ENCODE results near the gene LRCH1.

LRCH1 gene

DNA sequence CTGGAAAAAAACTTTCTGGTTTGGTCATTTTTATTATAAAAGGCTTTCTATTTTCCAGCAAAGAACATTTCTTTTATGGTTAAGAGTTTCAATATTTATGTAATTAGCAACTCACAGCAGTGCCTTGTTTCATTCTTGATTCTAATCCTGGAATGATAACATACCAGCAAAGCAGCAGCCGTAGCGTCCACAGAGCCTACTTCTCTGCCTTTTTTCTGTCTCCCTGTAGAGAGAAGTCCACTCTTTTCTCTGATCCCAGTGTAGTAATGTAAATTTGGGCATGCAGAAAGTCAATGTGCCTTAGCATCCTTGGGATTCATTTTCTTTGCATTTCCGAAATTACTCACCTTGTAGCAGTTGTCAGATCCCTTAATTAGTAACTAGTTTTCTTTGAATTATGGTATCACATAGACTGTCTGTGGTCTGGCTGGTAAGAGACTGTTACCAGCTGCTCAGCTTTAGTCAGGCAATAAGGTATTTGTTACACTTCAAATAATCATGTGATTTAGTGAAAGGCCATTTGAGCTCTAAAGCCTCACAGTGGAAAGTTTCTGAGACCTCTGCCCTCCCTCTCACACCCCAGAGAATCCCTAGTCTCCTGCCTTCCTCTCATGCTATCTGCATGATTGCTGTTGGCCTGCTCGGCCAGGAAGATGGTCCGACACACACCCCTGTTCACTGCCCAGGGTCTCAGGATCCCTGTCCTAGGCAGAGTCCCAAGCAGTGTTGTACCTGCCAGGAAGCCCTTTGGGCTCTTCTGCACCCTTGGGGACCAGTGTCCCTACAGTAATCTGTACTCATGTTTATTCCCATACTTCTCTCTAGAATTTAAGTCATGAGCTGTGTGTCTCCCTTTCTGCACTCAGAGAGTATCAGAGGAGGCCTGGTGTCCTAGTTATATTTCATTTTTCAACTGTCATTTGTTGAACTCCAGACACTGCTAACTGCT, 86.3 kb downstream of the LRCH1 start:
- no peak for ATAC-seq
- no peak for DNase-seq

- no peak for DNase-seq
- no peak for ATAC-seq
These were observed 87.9 kb downstream of the LRCH1 start for GRCh38 chr13:46640843-46641242.

DNA sequence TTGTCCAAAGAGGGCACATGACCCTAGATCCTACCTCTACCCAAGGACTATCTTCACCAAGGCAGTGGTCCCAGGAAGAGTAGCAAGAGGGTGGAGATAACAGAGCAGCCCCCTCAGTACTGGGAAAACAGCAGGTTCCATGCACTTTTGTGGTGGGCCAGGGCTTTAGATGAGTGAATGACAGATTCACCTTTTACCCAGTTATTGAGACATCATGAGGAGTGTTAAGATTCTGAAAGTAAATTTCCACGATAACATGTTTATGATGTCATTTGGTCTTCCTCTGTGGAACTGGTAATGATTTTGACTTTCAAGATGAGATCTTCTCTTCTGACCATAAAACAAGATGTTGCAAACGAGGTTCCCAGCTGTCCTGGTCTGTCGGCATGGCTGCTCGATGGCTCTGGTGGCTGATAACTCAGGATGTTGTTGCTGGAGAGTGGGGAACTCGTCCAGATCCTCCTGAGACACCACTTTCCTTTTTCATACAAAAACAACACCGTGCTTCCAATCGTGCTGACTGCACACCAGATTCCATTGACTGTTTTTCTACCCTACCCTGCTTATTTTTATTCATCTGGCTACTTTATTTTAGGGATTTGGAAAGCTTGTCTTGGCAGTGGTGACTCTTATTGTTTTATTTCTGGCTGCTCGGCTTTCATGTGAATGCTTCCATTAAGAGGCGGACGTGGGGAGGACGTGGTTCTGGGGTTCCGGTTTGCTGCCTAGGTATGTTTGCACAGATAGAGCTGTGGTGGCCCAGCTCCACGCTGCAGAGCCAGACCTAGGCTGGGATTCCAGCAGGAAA, 88.5 kb downstream of the LRCH1 start:
- ATAC-seq (no peak), DNase-seq (no peak)

GRCh38 chr13:46642254-46642653, 89.3 kb downstream of the LRCH1 start:
- ATAC-seq, result no peak

DNA sequence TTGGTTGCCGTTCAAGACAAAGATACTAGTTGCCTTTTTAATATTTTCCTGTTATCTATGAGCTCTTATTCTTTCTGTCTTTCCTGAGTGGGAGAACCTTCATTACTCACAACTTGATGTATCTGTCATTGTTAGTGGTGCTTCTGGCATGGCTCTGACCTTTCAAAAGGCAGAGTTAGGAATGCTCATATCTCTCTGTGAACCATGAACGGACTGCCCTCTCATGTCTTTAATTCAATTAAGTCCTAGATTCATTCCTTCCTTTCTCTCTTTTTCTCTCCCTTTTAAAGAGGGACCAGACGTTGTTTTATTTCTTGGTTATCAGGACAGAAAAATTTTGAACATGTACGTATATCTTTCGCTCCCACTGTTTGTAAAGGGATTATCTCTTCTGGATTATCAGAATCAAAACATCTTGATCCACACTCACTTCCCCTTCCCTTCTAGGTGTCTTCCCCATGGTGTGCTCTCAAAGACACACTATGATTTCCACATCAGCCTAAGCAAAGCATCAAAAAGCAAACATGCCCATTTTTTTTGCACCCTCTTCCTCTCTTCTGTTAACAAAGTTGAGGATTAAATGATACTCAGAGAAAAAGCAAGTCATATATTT, 90.3 kb downstream of the LRCH1 start:
- DNase-seq (no peak), ATAC-seq (no peak)

More at GRCh38 chr13:46642254-46642653, 89.3 kb downstream of the LRCH1 start:
- DNase-seq, result no peak

GRCh38 chr13:46644816-46645215, 91.8 kb downstream of the LRCH1 start:
- DNase-seq (no peak), ATAC-seq (no peak)

DNA sequence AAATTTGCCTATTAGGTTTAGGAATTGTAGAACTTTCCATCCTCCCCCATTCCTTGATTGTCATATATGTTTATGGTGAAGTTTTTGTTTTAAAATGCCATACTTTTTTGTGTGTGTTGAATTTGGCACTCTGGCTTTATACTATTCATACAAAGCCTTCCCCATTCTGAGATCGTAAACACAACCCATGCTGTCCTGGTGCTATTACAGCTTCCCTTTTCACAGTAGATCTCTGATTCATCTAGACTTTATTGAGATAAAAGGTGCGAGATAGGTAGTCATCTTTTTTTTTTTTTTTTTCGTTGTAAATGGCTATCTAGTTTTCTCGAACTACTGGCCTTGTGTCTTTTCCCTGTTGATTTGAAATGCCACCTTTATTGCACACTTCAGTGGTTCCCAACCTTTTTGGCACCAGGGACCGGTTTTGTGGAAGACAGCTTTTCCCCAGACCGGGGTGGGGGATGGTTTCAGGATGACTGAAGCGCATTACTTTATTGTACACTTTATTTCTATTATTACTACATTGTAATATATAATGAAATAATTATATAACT, 94.6 kb downstream of the LRCH1 start:
- no peak for ATAC-seq

DNA sequence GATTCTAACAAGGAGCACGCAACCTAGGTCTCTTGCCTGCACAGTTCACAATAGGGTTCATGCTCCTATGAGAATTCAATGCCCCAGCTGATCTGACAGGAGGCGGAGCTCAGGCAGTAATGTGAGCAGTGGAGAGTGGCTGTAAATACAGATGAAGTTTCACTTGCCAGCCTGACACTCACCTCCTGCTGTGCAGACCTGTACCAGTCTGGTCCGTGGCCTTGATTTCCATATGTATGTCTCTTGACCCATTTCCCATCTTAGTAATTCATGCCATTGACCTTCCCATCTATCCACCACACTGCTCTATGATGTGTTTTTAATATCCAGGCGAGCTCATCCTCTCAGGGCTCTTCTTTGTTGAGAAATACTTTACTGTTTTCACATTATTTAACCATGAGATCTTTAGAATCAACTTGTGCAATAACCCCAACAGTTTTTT, 95.2 kb downstream of the LRCH1 start:
- DNase-seq (no peak), ATAC-seq (peak; percentile 63)

More for the DNA sequence above, 94.6 kb downstream of the LRCH1 start:
- DNase-seq, result no peak

DNA sequence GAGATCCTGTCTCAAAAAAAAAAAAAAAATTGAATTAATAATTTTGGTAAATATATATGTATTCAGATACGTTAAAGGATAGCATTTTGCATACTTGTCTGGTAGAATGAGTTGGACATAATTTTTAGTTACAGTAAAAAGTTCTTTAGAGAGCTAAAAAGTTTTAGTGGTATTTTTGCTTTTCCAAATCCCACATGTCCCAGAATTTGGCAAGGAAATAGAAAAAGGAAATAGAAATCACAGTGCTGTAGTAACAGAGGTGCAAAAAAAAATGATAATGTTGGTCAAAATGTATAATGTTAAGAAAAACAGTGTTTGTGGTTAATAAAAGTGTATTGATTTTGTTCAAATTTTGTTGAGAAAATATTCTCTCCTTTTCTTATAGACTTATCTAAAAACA, 96.8 kb downstream of the LRCH1 start:
- DNase-seq (no peak), ATAC-seq (no peak)

GRCh38 chr13:46654951-46655350, 102.0 kb downstream of the LRCH1 start:
- DNase-seq (no peak), ATAC-seq (no peak)

DNA sequence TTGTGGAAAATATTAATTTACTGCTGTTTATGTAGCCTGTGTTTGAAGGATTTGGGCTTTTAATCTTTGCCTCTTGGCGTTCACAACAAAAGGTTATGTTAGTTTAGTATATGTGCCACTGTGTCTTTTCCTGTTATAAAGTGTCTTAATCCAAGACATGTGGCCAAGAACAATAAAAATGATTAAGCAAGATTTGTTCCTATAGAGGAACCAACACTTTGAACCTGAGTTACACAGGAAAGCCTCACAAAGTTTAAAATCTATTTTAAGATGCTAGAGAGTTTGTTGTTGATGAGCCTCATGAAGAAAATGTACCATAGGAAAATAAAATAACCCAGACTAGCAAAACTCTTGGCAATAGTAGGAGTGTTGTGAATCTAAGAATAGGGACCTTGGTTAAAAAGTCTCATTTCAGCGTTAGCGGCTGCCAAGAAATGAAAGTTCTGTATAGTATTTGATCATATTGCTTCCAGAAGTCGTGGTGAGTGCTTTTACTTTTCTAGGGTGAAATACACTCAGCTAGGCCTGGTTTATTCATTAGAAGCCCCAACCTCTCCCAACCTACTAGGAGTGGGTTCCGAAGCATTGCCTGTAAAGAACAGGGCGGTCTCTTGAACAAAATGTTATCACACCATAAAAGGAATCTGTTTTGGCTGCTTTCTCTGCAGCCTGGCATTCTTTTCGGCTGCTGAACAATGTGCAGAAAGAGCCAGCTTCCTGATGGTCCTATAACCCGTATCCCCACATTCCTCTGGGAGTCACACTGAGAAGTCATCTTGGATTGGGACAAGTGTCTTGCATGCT, 102.6 kb downstream of the LRCH1 start:
- ATAC-seq (no peak), DNase-seq (no peak)

- ATAC-seq (no peak), DNase-seq (no peak)
These were observed 103.8 kb downstream of the LRCH1 start for GRCh38 chr13:46656786-46657185.

DNA sequence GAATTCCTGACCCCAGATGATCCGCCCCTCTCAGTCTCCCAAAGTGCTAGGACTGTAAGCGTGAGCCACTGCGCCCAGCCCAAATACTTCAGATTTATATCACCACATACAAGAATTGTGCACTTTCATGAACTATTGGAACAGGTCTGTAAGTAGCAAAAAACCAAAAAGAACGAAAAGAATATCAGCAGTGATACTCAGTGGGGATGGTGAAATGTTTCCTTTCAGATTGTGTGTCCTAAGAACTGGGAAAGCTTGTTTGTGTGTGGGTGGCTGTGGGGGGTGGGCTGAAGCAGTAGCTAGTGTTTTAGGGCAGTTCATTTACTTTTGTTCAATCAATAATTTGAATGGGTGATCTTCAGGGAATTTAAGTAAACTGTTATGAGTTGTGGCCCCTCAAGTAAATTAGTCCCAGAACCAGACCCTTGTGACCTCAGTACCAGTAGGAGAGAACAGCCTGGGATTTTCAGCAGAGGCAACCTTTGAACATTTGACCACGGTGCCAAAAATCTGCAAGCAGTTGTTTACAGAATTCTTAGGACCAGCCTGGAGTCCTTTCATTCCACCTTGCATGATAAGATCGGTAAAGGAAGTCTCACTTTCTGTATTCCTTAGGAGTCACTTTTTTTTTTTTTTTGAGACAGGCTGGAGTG, 106.6 kb downstream of the LRCH1 start:
- DNase-seq, result no peak
- ATAC-seq, result no peak

GRCh38 chr13:46660416-46660815, 107.4 kb downstream of the LRCH1 start:
- no peak for DNase-seq

DNA sequence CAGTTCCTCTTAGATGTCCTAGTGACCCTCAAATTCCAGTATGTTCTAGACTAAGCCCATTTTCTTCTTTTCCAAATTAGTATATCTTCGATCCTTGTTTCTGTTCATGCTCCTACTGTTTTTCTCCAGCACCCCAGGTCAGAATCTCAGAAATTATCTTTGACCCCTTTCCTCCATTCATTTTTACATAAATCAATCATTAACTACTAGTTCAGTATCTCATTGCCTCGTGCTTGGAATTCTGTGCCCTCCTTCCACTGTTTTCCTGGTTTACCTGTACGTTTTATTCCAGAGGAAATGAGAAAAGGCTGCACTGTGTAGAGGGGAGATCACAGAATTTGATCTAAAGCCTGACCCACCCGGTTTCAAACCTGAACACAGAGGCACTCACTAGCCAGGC, 107.9 kb downstream of the LRCH1 start:
- DNase-seq (no peak), ATAC-seq (no peak)

More at GRCh38 chr13:46660416-46660815, 107.4 kb downstream of the LRCH1 start:
- ATAC-seq, result no peak

GRCh38 chr13:46662690-46663089, 109.7 kb downstream of the LRCH1 start:
- DNase-seq (no peak), ATAC-seq (no peak)

- no peak for ATAC-seq
- no peak for DNase-seq
These were observed 110.5 kb downstream of the LRCH1 start for GRCh38 chr13:46663206-46664037.

DNA sequence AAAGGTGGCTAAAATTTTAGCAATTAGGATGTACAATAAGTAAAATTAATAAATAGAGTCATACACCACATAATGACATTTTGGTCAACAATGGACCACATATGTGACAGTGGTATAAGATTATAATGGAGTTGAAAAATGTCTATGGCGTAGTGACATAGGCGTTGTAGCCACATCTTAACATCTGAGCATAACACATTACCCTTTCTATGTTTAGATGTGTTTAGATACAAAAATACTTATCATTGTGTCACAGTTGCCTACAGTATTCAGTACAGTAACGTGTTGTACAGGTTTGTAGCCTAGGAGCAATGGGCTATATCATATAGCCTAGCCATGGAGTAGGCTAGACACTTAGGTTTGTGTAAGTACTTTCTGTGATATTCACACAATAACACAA, 111.2 kb downstream of the LRCH1 start:
- DNase-seq (no peak), ATAC-seq (no peak)

DNA sequence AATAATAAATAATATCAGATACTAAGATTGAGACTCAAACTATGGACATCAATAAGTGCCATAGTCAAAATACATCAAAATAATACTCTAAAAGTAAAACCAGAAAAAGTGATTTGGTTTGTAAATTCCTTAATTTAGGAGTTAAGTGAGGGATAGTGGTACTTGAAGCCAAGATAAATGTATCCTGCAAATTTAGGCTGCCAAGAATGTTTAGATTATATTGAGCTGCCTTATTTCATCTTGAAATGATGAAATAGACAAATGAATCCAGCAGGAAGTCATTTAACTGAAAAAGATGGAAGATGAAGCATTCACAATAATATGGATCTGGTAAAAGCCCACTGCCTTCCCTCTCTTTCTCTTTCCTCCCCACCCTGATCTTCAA, 112.3 kb downstream of the LRCH1 start:
- ATAC-seq, result no peak
- DNase-seq, result no peak

All from stimulated activated naive CD8-positive, alpha-beta T cell treated with anti-CD3 and anti-CD28 coated beads, Interleukin-15, Interleukin-2, amounts not matched to agents 100 U/mL and 50 U/mL, for 24 hours (primary cell).